ENCODE results near the gene RFX5.

The RFX5 gene

GRCh38 chr1:151325231-151325630 lies 21.8 kb downstream of the RFX5 start:
- DNase-seq (ENCODE audit: low read depth in 2 of 2) = no peak

DNA sequence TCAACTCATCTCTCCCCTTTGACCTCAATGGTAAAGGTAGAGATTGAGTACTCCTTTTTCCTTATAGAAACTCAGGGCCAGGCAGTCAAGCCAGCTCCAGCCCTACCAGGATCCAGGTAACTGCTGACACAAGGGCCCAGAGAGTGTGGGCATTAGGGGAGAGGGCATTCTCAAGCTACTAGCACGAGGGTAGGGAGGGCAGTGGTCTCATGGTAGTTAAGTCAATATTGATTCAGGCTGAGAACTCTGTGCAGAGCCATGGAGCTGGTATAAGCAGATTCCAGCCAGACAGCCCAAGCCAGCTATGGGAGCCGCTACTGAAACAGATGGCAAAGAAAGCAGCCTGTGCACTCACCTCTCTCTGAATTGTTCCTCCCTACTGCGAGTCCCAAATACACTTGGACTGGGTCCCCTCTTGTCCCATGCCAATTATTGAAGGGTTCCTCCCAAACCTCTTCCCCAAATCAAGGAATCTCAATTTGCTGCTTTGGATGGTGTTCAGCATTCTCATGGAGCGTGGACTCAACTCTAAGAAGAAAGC lies 22.6 kb downstream of the RFX5 start:
- DNase-seq (ENCODE audit: low read depth in 2 of 2) = no peak

GRCh38 chr1:151318975-151319374 lies 28.1 kb downstream of the RFX5 start:
- DNase-seq (ENCODE audit: low read depth in 2 of 2) = no peak

DNA sequence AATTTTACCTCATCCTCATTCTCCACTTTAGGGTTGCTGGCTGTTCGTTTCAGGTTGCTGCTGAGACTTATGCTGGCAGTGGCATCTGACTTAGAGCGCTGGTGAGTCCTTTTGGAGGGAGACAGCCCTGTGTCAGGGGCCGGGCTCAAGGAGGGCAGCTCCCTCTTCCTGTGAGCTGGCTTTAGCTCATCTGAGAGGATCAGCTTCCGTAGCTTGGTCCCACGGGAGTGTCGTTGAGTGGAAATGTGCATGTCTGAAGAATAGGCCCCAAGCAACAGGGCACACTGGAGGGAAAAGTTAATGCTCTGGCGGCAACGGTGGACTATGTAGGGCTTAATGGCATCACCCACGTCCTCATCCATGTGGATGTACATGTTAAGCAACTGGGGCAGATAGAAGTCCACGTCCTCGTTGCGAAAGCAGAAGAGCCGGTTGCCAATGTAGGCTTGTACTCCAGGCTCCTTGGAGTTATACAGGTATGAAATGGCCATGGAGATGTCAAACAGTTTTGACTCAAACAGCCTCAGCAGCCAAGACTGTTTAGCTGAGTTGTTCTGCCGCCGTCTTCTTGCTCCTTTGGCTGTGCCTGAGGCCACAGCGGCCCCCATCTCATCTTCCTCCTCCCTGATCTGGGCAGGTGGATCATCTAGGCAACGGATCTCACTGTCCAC lies 31.4 kb downstream of the RFX5 start:
- no peak for DNase-seq (ENCODE audit: low read depth in 2 of 2)

DNA sequence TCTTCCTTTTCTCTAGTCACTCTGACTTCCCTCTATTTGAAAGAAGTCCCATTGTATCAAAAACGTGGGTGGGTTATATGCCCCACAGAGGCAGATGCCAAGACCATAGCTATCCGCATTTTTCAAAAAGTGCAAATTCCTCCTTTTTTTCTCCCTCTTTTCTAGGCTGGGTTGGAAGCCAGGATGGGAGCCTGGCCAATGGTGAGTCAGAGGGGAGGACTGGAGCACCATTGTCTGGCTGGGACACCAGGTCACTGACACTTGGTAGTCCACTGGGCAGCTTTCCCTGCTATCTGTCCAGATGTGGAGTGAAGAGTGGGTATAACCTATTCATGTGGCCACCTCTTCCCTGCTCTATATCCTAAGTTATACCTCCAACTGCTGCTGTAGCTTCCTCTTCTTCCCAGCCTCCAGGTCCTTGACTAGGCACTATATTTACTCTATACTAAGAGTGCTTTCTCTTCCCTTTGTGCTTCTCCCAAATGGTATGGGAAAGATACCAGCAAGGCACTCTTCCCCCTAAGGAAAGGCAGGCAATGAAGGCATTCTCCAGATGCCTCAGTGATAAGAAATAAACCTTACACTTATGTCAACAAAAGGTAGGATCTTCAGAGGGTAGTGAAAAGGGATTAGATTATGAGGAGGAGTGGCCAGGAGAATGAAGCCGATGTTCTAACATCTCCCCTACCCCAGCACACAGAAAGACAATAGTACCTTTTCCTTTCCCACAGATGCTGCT lies 32.7 kb downstream of the RFX5 start:
- DNase-seq (ENCODE audit: low read depth in 2 of 2) = no peak

DNA sequence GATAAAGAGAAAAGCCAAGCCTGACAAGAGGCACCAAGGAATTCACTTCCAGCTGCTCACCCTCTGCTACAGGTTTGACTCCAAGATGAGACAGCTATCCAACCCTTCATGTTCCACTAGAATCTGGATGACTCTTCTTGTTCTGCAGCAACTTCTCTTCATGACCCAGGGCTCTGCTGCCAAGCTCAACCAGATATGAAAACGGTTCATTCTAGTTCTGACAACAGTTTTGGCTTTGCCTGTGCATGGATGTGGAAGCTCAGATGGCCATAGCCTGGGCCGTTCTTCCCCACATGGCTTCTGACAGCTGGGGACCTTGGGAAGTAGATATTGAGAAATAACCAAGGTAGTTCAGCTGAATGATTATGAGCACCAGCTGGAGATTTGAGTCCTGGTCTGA lies 33.6 kb downstream of the RFX5 start:
- no peak for DNase-seq (ENCODE audit: low read depth in 2 of 2)

- no peak for DNase-seq (ENCODE audit: low read depth in 2 of 2)
Observed at GRCh38 chr1:151312826-151313225, 34.2 kb downstream of the RFX5 start.

- DNase-seq (ENCODE audit: low read depth in 2 of 2) = no peak
Observed at GRCh38 chr1:151312411-151312810, 34.6 kb downstream of the RFX5 start.

- peak; percentile 44 to 51 for DNase-seq (ENCODE audit: low read depth in 2 of 2)
Observed at GRCh38 chr1:151311589-151312331, 35.3 kb downstream of the RFX5 start.

DNA sequence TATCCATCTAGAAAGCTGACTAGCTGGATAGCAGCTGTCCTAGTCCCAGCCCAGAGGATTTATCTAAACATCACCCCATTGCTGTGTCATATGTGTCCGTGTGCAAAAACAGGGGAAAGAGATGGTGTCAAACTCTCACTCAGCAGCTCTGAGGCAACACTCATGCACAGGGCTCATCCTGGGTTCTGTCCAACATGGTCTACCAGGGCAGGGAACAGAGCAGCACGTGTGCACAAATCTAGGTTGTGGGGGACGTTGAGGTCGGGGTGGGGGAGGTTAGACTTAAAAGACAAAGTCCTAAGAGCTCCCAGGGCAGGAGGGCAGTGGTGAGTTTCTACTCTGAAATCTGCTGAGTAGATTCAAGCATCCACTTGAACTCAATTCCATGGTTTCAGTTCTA lies 36.0 kb downstream of the RFX5 start:
- DNase-seq (ENCODE audit: low read depth in 2 of 2) = no peak

DNA sequence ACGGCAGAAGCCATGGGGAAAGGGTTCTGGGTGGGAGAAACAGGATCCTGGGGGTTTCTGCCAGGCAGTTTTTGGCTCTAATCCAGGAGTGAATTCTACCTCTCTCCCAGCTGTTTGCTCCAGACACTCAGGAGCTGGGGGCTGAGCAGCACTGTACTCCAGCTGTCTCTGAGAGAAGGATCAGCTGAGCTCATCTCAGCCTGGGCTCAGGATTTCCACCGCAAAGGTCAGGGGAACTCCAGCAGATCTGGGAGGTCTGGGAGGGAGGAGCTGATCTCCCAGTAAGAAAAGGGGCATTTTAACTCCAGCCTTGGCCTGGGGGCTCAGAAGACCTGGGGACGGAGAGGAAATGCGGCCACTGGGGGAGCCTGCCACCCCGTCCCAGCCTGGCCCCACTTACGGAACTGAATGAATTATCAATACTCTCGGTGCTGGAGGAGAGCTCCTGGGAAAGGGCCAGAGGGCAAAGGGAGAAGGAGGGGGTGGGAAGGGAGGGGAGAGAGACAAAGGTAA lies 37.2 kb downstream of the RFX5 start:
- DNase-seq (ENCODE audit: low read depth in 2 of 2) = no peak

GRCh38 chr1:151294742-151295462 lies 52.1 kb downstream of the RFX5 start:
- no peak for DNase-seq (ENCODE audit: low read depth in 2 of 2)

DNA sequence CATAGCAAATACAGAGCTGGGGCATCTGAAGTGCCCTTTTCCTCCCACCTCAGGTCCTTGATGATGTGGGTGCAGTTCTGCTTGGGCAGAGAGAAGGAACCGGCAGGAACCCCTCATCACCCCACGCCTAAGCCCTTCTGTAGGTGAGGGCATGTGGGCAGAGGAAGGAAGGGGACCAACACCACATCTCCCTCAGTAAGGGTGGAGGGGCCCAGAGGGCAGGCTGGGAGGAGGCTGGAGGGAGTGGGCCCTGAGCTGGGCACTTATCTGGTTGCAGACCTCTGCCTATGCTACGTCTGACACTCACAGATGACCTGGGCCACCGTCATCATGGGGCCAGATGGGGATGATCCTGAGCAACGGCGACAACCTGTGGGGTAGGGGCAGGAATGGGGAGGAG lies 54.0 kb downstream of the RFX5 start:
- no peak for DNase-seq (ENCODE audit: low read depth in 2 of 2)

- DNase-seq (ENCODE audit: low read depth in 2 of 2) = no peak
Observed at GRCh38 chr1:151292207-151293030, 54.6 kb downstream of the RFX5 start.

DNA sequence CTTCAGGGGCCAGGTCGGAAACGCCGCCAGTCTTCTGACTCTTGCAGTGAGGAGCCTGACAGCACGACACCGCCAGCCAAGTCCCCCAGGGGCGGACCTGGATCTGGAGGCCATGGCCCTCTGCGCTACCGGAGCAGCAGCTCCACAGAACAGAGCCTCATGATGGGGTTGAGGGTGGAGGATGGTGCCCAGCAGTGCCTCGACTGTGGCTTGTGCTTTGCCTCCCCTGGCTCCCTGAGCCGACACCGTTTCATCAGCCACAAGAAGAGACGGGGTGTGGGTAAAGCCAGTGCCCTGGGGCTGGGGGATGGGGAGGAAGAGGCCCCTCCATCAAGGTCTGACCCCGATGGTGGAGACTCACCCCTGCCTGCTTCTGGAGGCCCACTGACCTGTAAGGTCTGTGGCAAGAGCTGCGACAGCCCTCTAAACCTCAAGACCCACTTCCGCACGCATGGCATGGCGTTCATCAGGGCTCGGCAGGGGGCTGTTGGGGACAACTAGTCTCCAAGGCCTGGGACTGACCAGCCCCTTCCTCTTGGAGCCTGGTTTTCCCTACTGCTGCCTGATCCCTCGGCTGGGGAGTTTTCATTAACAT lies 56.2 kb downstream of the RFX5 start:
- DNase-seq (ENCODE audit: low read depth in 2 of 2) = no peak

All from stimulated activated CD8-positive, alpha-beta memory T cell treated with anti-CD3 and anti-CD28 coated beads, Interleukin-2, amount 100 ng/mL, for 1 hour (primary cell).